H1 (cell line): ENCODE results near the gene HOXA13. TPM values are rescaled to one million over a fixed set of nuclear protein-coding genes. Genes with fewer than 3 reads are reported as not detected.

Experiments
- CTCF ChIA-PET: fragments of 300-600 bp; sonication (Branson Sonifier 250); formaldehyde crosslinking; loops from one replicate; lab custom pipeline; 2021; ENCODE audit not compliant: partially characterized antibody; lab: Charles Lee
- POLR2A ChIA-PET: fragments of 300-600 bp; sonication (Branson Sonifier 250); formaldehyde crosslinking; loops from one replicate; lab custom pipeline; 2021; ENCODE audit warnings: inconsistent platforms; ENCODE audit not compliant: partially characterized antibody; lab: Charles Lee
- DNase-seq, 2 experiments: peaks; one replicate each; pipeline versions ENCODE4 v3.0.0 to v3.0.0-alpha.2; 2010 to 2022; ENCODE audit warnings: low spot score in 2 of 2, low read depth in 1 of 2, mixed read lengths in 1 of 2
- FAIRE-seq: peaks from 2 replicates; lab custom pipeline; 2011; peaks lifted over from hg19 to GRCh38; lab: Jason Lieb, UNC
- H2AFZ ChIP-seq: 2 replicates; pipeline ENCODE4 v1.8.1; 2012; ENCODE audit warnings: low read length, inconsistent platforms
- H2AK5ac ChIP-seq: 2 replicates; pipeline ENCODE4 v1.6.1; 2013; ENCODE audit warnings: low read depth, low read length
- H2BK120ac ChIP-seq: replicated peaks from 2 replicates; pipeline ENCODE3; 2013; ENCODE audit warnings: low read depth, low read length, inconsistent platforms
- H2BK12ac ChIP-seq: 2 replicates; pipeline ENCODE4 v1.6.1; 2013; ENCODE audit warnings: low read depth, low read length
- H2BK15ac ChIP-seq: 2 replicates; pipeline ENCODE4 v1.6.1; 2013; ENCODE audit warnings: low read length
- H2BK20ac ChIP-seq: 2 replicates; pipeline ENCODE4 v1.6.1; 2013; ENCODE audit warnings: low read length
- H2BK5ac ChIP-seq: 2 replicates; pipeline ENCODE4 v1.6.1; 2013; ENCODE audit warnings: low read depth, low read length
- H3K14ac ChIP-seq: 2 replicates; pipeline ENCODE4 v1.6.1; 2013; ENCODE audit warnings: inconsistent platforms; ENCODE audit not compliant: insufficient read length
- H3K18ac ChIP-seq: 2 replicates; pipeline ENCODE4 v1.6.1; 2013; ENCODE audit warnings: low read length; ENCODE audit errors: extremely low read depth
- H3K23ac ChIP-seq: 2 replicates; pipeline ENCODE4 v1.6.1; 2013; ENCODE audit warnings: inconsistent platforms; ENCODE audit not compliant: insufficient read length
- H3K23me2 ChIP-seq: 2 replicates; pipeline ENCODE4 v1.6.1; 2013; ENCODE audit warnings: low read depth, low read length
- H3K27ac ChIP-seq: 2 replicates; pipeline ENCODE4 v1.6.1; 2011; ENCODE audit warnings: low read depth, low read length, inconsistent platforms
- H3K27me3 ChIP-seq, 4 experiments: replicated peaks in 1 of 4; 1 replicate in 1 of 4; 2 replicates in 3 of 4; pipeline versions ENCODE4 v1.6.1 to v1.8.1; 2011 to 2013; ENCODE audit warnings: low read length in 3 of 4, mild to moderate bottlenecking in 3 of 4, inconsistent platforms in 2 of 4, mixed read lengths in 2 of 4, moderate library complexity in 1 of 4; ENCODE audit not compliant: control insufficient read depth in 3 of 4, insufficient read depth in 3 of 4; ENCODE audit errors: extremely low read depth in 1 of 4
- H3K36me3 ChIP-seq, 4 experiments: 2 replicates each; pipeline versions ENCODE4 v1.6.1 to v1.8.1; 2011 to 2013; ENCODE audit warnings: mild to moderate bottlenecking in 4 of 4, low read length in 3 of 4, moderate library complexity in 2 of 4, control low read depth in 1 of 4, inconsistent platforms in 1 of 4; ENCODE audit not compliant: insufficient read depth in 4 of 4, control insufficient read depth in 2 of 4
- H3K4ac ChIP-seq: replicated peaks from 2 replicates; pipeline ENCODE3; 2013; ENCODE audit warnings: low read length, low read depth, mixed read lengths, inconsistent platforms; ENCODE audit not compliant: insufficient read length
- H3K4me1 ChIP-seq, 4 experiments: replicated peaks in 1 of 4; 1 replicate in 1 of 4; 2 replicates in 3 of 4; pipeline versions ENCODE4 v1.6.1 to v1.8.1; 2011 to 2013; ENCODE audit warnings: low read length in 3 of 4, inconsistent platforms in 2 of 4, mixed read lengths in 1 of 4; ENCODE audit not compliant: insufficient read depth in 4 of 4, control insufficient read depth in 3 of 4
- H3K4me2 ChIP-seq, 2 experiments: 2 replicates each; pipeline versions ENCODE4 v1.6.1 to v1.8.1; 2011 to 2013; ENCODE audit warnings: low read depth in 2 of 2, low read length in 2 of 2, control low read depth in 1 of 2, inconsistent platforms in 1 of 2, mild to moderate bottlenecking in 1 of 2; ENCODE audit not compliant: insufficient read depth in 1 of 2
- H3K4me3 ChIP-seq, 4 experiments: fragments of 200-600, 300-600 bp in 1 of 4; sonication (generic), shearing (Covaris generic), sonication (Bioruptor Twin) in 1 of 4; 2 replicates each; pipeline versions ENCODE4 v1.5.1 to v1.8.1; 2011 to 2016; ENCODE audit warnings: low read length in 4 of 4, low read depth in 3 of 4, control low read depth in 2 of 4, inconsistent platforms in 2 of 4, mild to moderate bottlenecking in 2 of 4, mixed read lengths in 1 of 4, moderate library complexity in 1 of 4; ENCODE audit not compliant: insufficient read depth in 2 of 4; ENCODE audit errors: extremely low read depth in 1 of 4
- H3K56ac ChIP-seq: replicated peaks from 2 replicates; pipeline ENCODE3; 2013; ENCODE audit warnings: low read depth, mild to moderate bottlenecking, mixed read lengths, low read length, inconsistent platforms; ENCODE audit not compliant: insufficient read length
- H3K79me1 ChIP-seq: 2 replicates; pipeline ENCODE4 v1.6.1; 2013; ENCODE audit warnings: low read depth, low read length, control low read depth
- H3K79me2 ChIP-seq, 2 experiments: 2 replicates each; pipeline versions ENCODE4 v1.6.1 to v1.8.1; 2012 to 2013; ENCODE audit warnings: low read length in 2 of 2, mild to moderate bottlenecking in 2 of 2, inconsistent platforms in 1 of 2; ENCODE audit not compliant: insufficient read depth in 2 of 2, control insufficient read depth in 1 of 2
- H3K9ac ChIP-seq, 4 experiments: replicated peaks in 1 of 4; 1 replicate in 1 of 4; 2 replicates in 3 of 4; pipeline versions ENCODE4 v1.6.1 to v1.8.1; 2011 to 2013; ENCODE audit warnings: low read depth in 3 of 4, low read length in 3 of 4, control low read depth in 2 of 4, mild to moderate bottlenecking in 2 of 4, moderate library complexity in 2 of 4, inconsistent platforms in 1 of 4; ENCODE audit errors: extremely low read depth in 1 of 4
- H3K9me3 ChIP-seq, 2 experiments: 2 replicates each; pipeline versions ENCODE4 v1.6.1 to v1.8.1; 2012 to 2013; ENCODE audit warnings: mild to moderate bottlenecking in 2 of 2, moderate library complexity in 2 of 2, control low read depth in 1 of 2, inconsistent platforms in 1 of 2, low read depth in 1 of 2, low read length in 1 of 2, mixed read lengths in 1 of 2; ENCODE audit not compliant: insufficient read depth in 2 of 2
- H4K20me1 ChIP-seq, 2 experiments: replicated peaks in 1 of 2; 2 replicates each; pipeline versions ENCODE3 to v1.8.1; 2011 to 2013; ENCODE audit warnings: inconsistent platforms in 2 of 2, low read length in 2 of 2, mild to moderate bottlenecking in 1 of 2; ENCODE audit not compliant: insufficient read depth in 2 of 2, control insufficient read depth in 1 of 2
- H4K5ac ChIP-seq: 2 replicates; pipeline ENCODE4 v1.6.1; 2013; ENCODE audit warnings: low read length, low read depth, mixed read lengths, inconsistent platforms; ENCODE audit not compliant: insufficient read length
- H4K8ac ChIP-seq: 2 replicates; pipeline ENCODE4 v1.8.0; 2013; ENCODE audit warnings: mild to moderate bottlenecking, moderate library complexity, low read length, inconsistent platforms; ENCODE audit not compliant: insufficient read depth; ENCODE audit errors: extremely low read depth
- H4K91ac ChIP-seq: replicated peaks from 2 replicates; pipeline ENCODE3; 2013; ENCODE audit warnings: low read length, mixed read lengths, inconsistent platforms; ENCODE audit not compliant: insufficient read length
- ASH2L ChIP-seq: fragments of 200-600, 300-600 bp; sonication (generic); IDR thresholded peaks from one replicate; pipeline ENCODE4 v1.7.1; 2017; ENCODE audit warnings: low read length
- ATF2 ChIP-seq: IDR thresholded peaks from 2 replicates; pipeline ENCODE4 v1.6.1; 2012; ENCODE audit warnings: low read length, inconsistent platforms
- CBX5 ChIP-seq: fragments of 300-800, 300-1000 bp; sonication (generic); IDR thresholded peaks from 2 replicates; pipeline ENCODE4 v1.7.1; 2016; ENCODE audit warnings: antibody characterized with exemption, low read length, low read depth
- POLR2AphosphoS5 ChIP-seq: IDR thresholded peaks from 2 replicates; pipeline ENCODE4 v1.6.1; 2011; ENCODE audit warnings: low read depth, low read length
- WGBS, 2 experiments: shearing (Covaris generic) in 1 of 2; methylation state at CpG; one replicate each; pipeline versions ENCODE4 v1.1.6 to v1.1.7; 2013 to 2015; ENCODE audit warnings: low lambda C conversion rate in 2 of 2, mixed read lengths in 2 of 2, inconsistent platforms in 1 of 2, low coverage in 1 of 2, missing lambda C conversion rate in 1 of 2; ENCODE audit not compliant: insufficient replicate concordance in 2 of 2, insufficient coverage in 1 of 2, insufficient read length in 1 of 2; ENCODE audit errors: extremely low coverage in 1 of 2, missing lambda C conversion rate in 1 of 2; 5-methylcytosine and 5-hydroxymethylcytosine counted together
- polyA plus RNA-seq, 7 experiments: library from polyadenylated mRNA; depleted of rRNA in 3 of 7; stranded (reverse) in 5 of 7; unstranded in 2 of 7; fragments of >200 nt in 5 of 7; fragments of 200-250 nt in 2 of 7; gene quantifications; 1 replicate in 5 of 7; 2 replicates in 1 of 7; 4 replicates in 1 of 7; pipeline versions ENCODE4 v1.2.1 to v1.2.3, GENCODE V29; 2011 to 2013; ENCODE audit warnings: missing spikeins in 2 of 7, mixed read lengths in 2 of 7
- total RNA-seq: library from RNA; stranded (reverse); fragmentation: NEBNext Ultra II Directional; extraction: Animal tissue kit (Norgen Biotek cat#: 25700); gene quantifications from 2 replicates; pipeline ENCODE4 v1.2.1, GENCODE V29; 2021

HOXA13 gene
- total and polyA plus RNA-seq, 2 of the 8 experiments (the other 6 are each of a cell fraction or from before 2014, with no cell fraction given): not detected

- H4K8ac ChIP-seq: no peak overlapping the region
- H2BK20ac ChIP-seq: no peak overlapping the region
- no peak overlapping the region for H4K91ac ChIP-seq
- no peaks in the 10 kb centered on the region for H3K79me1 ChIP-seq
- H2BK5ac ChIP-seq: no peak overlapping the region
- H3K56ac ChIP-seq: no peak overlapping the region
- 0 out of 2 replicates have a peak overlapping the region, but pooled peaks have one; percentile 27 for H2BK12ac ChIP-seq
- no peak overlapping the region for H2AK5ac ChIP-seq
- H3K23ac ChIP-seq: no peak overlapping the region
- H3K14ac ChIP-seq: no peak overlapping the region
- H3K9me3 ChIP-seq: peaks cover 0 to 3% of the 10 kb centered on the region in 2 experiments; a peak in 1 of 4 replicates
- no peak overlapping the region for H2AFZ ChIP-seq
- no peaks in the 10 kb centered on the region for H3K79me2 ChIP-seq
- H3K36me3 ChIP-seq: peaks cover 0 to 10% (median 0%) of the 10 kb centered on the region in 4 experiments; a peak in 1 of 8 replicates
- ChIA-PET POLR2A (no interaction called here), CTCF (interaction anchor here (0.8 to 9.1 kb wide), 10 partner anchors 8 to 829 kb away, joined by 3 to 64 read pairs (median 4); partner anchors contain the start of genes HOXA13 and HOXA5)
- no peaks in the 10 kb centered on the region for H3K23me2 ChIP-seq
- peaks cover 86 to 100% (median 96%) of the 10 kb centered on the region in 4 experiments for H3K27me3 ChIP-seq
- no peak overlapping the region for H3K18ac ChIP-seq
- peaks cover 0 to 17% (median 12%) of the 10 kb centered on the region in 4 experiments; a peak in 5 of 7 replicates for H3K4me1 ChIP-seq
- H2BK120ac ChIP-seq: no peak overlapping the region
- no peak overlapping the region for H3K4ac ChIP-seq
- H3K9ac ChIP-seq: no peak overlapping the region
- H3K27ac ChIP-seq: no peak overlapping the region
- no peak overlapping the region for H4K5ac ChIP-seq
- 25% methylated on average over 15 of the region's 15 CpGs; no CpG with 5 or more reads in 1 of the 2 experiments for WGBS, 2 experiments
- H4K20me1 ChIP-seq: peaks cover 22 to 52% of the 10 kb centered on the region in 2 experiments
- no peak overlapping the region for H2BK15ac ChIP-seq
- H3K4me2 ChIP-seq: no peak overlapping the region; a peak in 1 of 4 replicates
- no peak for FAIRE-seq
- no peak for DNase-seq
- H3K4me3 ChIP-seq: no peak overlapping the region
- TF ChIP-seq ASH2L (no peak), POLR2AphosphoS5 (no peak), CBX5 (no peak), ATF2 (no peak)
Observed at GRCh38 chr7:27191161-27191731, 8.6 kb downstream of the HOXA13 start.
